ENCODE data around the gene ACTL6B.

The ACTL6B gene

GRCh38 chr7:100689230-100690135 is 33.2 kb upstream of the ACTL6B start:
- Histone ChIP-seq H3K27me3 (ENCODE audit: control insufficient read depth, insufficient read depth, low read length) (no peaks in the 10 kb centered on the region), H3K36me3 (ENCODE audit: control insufficient read depth, insufficient read depth, low read length) (peaks cover 66% of the 10 kb centered on the region), H3K9me3 (ENCODE audit: control insufficient read depth, insufficient read depth, low read length) (no peaks in the 10 kb centered on the region), H3K27ac (ENCODE audit: low read depth, low read length) (no peak overlapping the region), H3K4me3 (ENCODE audit: low read depth, low read length) (no peak overlapping the region), H3K9ac (ENCODE audit: low read depth, low read length) (no peak overlapping the region), H3K4me1 (ENCODE audit: control insufficient read depth, insufficient read depth, low read length) (peaks cover 19% of the 10 kb centered on the region)

GRCh38 chr7:100688326-100688860 is 32.1 kb upstream of the ACTL6B start:
- H3K4me1 ChIP-seq (ENCODE audit: control insufficient read depth, insufficient read depth, low read length), result peaks cover 19% of the 10 kb centered on the region
- H3K9ac ChIP-seq (ENCODE audit: low read depth, low read length), result no peak overlapping the region
- peaks cover 77% of the 10 kb centered on the region for H3K36me3 ChIP-seq (ENCODE audit: control insufficient read depth, insufficient read depth, low read length)
- H3K4me3 ChIP-seq (ENCODE audit: low read depth, low read length), result no peak overlapping the region
- H3K27me3 ChIP-seq (ENCODE audit: control insufficient read depth, insufficient read depth, low read length), result no peaks in the 10 kb centered on the region
- H3K9me3 ChIP-seq (ENCODE audit: control insufficient read depth, insufficient read depth, low read length), result no peaks in the 10 kb centered on the region
- no peak overlapping the region for H3K27ac ChIP-seq (ENCODE audit: low read depth, low read length)

DNA sequence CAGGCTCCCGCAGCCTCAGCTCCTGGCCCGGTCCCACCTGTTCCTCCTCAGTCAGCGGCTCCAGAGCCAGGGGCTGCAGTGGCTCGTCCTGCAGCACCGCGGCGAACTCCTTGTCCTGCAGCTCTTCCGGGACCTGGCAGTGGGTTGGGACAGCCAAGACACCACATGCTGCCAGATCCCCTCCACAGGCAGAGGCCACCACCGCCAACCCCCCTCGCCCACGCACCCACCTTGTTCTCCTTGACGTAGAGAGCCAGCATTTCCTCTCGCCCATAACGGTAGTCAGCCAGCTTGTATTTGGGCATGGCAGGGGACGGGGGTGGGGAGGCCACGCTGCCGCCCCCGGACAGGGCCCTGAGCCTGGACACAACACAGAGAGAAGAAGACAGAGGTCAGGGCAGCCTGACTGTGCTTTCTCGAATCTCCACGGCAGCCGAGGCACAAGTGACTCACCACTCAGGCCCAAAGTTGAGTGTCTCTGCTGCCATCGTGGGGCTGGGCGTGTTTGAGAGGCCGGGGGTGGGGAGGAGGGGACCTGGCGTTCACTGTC is 31.6 kb upstream of the ACTL6B start:
- H3K27ac ChIP-seq (ENCODE audit: low read depth, low read length), result no peak overlapping the region
- peaks cover 18% of the 10 kb centered on the region for H3K4me1 ChIP-seq (ENCODE audit: control insufficient read depth, insufficient read depth, low read length)
- no peak overlapping the region for H3K4me3 ChIP-seq (ENCODE audit: low read depth, low read length)
- no peaks in the 10 kb centered on the region for H3K9me3 ChIP-seq (ENCODE audit: control insufficient read depth, insufficient read depth, low read length)
- H3K36me3 ChIP-seq (ENCODE audit: control insufficient read depth, insufficient read depth, low read length), result peaks cover 83% of the 10 kb centered on the region
- H3K9ac ChIP-seq (ENCODE audit: low read depth, low read length), result no peak overlapping the region
- no peaks in the 10 kb centered on the region for H3K27me3 ChIP-seq (ENCODE audit: control insufficient read depth, insufficient read depth, low read length)

DNA sequence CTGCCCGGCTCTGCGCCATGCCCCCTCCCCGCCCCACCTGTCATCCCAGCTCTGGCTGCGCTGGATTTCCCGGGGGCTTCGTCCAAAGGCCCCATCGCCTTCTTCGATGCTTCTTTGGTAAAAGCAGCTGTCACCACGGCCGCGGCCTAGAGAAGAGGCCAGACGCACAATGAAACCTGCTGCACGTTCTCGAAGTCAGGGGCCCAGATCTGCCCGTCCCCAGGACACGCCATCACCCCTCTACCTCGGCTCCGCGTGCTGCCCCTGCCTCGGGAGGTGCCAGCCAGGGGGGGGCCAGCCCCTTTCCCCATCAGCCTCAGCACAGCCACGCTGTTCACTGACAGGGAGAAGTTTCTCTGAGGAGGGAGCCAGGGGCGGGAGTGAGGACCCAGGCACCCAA is 31.0 kb upstream of the ACTL6B start:
- H3K36me3 ChIP-seq (ENCODE audit: control insufficient read depth, insufficient read depth, low read length), result peaks cover 88% of the 10 kb centered on the region
- no peak overlapping the region for H3K9ac ChIP-seq (ENCODE audit: low read depth, low read length)
- no peak overlapping the region for H3K27ac ChIP-seq (ENCODE audit: low read depth, low read length)
- no peak overlapping the region for H3K4me3 ChIP-seq (ENCODE audit: low read depth, low read length)
- H3K9me3 ChIP-seq (ENCODE audit: control insufficient read depth, insufficient read depth, low read length), result no peaks in the 10 kb centered on the region
- no peaks in the 10 kb centered on the region for H3K27me3 ChIP-seq (ENCODE audit: control insufficient read depth, insufficient read depth, low read length)
- peaks cover 12% of the 10 kb centered on the region for H3K4me1 ChIP-seq (ENCODE audit: control insufficient read depth, insufficient read depth, low read length)

DNA sequence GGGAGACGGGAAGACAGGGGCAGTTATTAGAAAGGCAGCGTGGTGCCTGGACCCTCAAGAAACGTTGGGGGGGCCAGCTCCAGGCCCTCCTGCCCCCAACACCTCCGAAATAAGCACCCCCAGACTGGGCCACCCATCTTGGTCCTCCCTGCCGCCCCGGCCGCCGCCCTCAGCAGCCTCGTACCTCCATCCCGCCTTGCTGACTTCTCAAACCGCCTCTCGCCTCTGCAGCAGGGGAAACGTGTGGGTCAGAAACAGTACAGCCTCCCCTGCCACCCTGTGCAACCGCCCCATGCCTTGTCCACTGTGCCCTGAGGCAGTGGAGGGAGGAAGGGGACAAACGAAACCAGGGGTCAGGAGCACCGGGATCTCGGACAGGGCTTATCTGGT is 30.6 kb upstream of the ACTL6B start:
- Histone ChIP-seq H3K4me3 (ENCODE audit: low read depth, low read length) (no peak overlapping the region), H3K4me1 (ENCODE audit: control insufficient read depth, insufficient read depth, low read length) (peaks cover 9% of the 10 kb centered on the region), H3K9me3 (ENCODE audit: control insufficient read depth, insufficient read depth, low read length) (no peaks in the 10 kb centered on the region), H3K9ac (ENCODE audit: low read depth, low read length) (no peak overlapping the region), H3K27me3 (ENCODE audit: control insufficient read depth, insufficient read depth, low read length) (no peaks in the 10 kb centered on the region), H3K27ac (ENCODE audit: low read depth, low read length) (no peak overlapping the region), H3K36me3 (ENCODE audit: control insufficient read depth, insufficient read depth, low read length) (peaks cover 93% of the 10 kb centered on the region)

- peaks cover 96% of the 10 kb centered on the region for H3K36me3 ChIP-seq (ENCODE audit: control insufficient read depth, insufficient read depth, low read length)
- H3K9ac ChIP-seq (ENCODE audit: low read depth, low read length), result no peak overlapping the region
- H3K9me3 ChIP-seq (ENCODE audit: control insufficient read depth, insufficient read depth, low read length), result no peaks in the 10 kb centered on the region
- no peaks in the 10 kb centered on the region for H3K27me3 ChIP-seq (ENCODE audit: control insufficient read depth, insufficient read depth, low read length)
- peaks cover 6% of the 10 kb centered on the region; the same call in 1 of the 2 replicates for H3K4me1 ChIP-seq (ENCODE audit: control insufficient read depth, insufficient read depth, low read length)
- no peak overlapping the region for H3K4me3 ChIP-seq (ENCODE audit: low read depth, low read length)
- no peak overlapping the region for H3K27ac ChIP-seq (ENCODE audit: low read depth, low read length)
These were observed 30.1 kb upstream of the ACTL6B start for GRCh38 chr7:100686201-100686821.

- H3K9ac ChIP-seq (ENCODE audit: low read depth, low read length), result no peak overlapping the region
- H3K27ac ChIP-seq (ENCODE audit: low read depth, low read length), result no peak overlapping the region
- no peak overlapping the region for H3K4me3 ChIP-seq (ENCODE audit: low read depth, low read length)
- H3K9me3 ChIP-seq (ENCODE audit: control insufficient read depth, insufficient read depth, low read length), result no peaks in the 10 kb centered on the region
- H3K36me3 ChIP-seq (ENCODE audit: control insufficient read depth, insufficient read depth, low read length), result peaks cover 96% of the 10 kb centered on the region
- H3K4me1 ChIP-seq (ENCODE audit: control insufficient read depth, insufficient read depth, low read length), result no peaks in the 10 kb centered on the region
- H3K27me3 ChIP-seq (ENCODE audit: control insufficient read depth, insufficient read depth, low read length), result no peaks in the 10 kb centered on the region
These were observed 29.4 kb upstream of the ACTL6B start for GRCh38 chr7:100685631-100686145.

DNA sequence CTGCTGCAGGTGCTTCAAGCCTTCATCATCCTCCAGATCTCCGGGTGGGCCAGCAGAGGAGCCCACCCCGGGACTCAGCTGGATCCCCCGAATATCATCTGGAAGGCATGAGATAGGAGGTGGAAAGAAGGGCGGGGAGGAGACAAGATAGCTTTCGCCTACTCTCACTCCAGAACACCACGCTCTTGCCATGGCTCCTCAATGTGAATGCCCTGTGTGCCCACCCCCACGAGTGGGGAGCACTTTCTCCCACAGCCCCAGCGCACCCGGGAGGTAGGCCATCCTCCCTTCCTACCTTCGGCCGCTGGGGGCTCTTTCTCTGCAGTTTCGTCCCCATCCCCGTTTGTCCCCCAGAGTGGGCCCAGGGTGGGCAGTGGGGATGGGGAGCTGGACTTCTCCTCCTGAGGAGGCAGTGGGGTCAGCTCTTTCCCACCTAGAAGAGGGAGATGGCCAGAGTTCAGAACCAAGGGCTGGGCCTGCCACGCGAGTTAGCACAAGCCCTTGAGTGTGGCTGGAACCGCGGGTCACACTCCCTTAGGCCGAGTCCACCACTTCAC is 28.9 kb upstream of the ACTL6B start:
- H3K27ac ChIP-seq (ENCODE audit: low read depth, low read length), result no peak overlapping the region
- H3K4me3 ChIP-seq (ENCODE audit: low read depth, low read length), result no peak overlapping the region
- H3K4me1 ChIP-seq (ENCODE audit: control insufficient read depth, insufficient read depth, low read length), result no peaks in the 10 kb centered on the region
- H3K36me3 ChIP-seq (ENCODE audit: control insufficient read depth, insufficient read depth, low read length), result peaks cover 99% of the 10 kb centered on the region
- no peaks in the 10 kb centered on the region for H3K27me3 ChIP-seq (ENCODE audit: control insufficient read depth, insufficient read depth, low read length)
- no peak overlapping the region for H3K9ac ChIP-seq (ENCODE audit: low read depth, low read length)
- H3K9me3 ChIP-seq (ENCODE audit: control insufficient read depth, insufficient read depth, low read length), result no peaks in the 10 kb centered on the region

- H3K36me3 ChIP-seq (ENCODE audit: control insufficient read depth, insufficient read depth, low read length), result peaks cover 99% of the 10 kb centered on the region
- no peak overlapping the region for H3K9ac ChIP-seq (ENCODE audit: low read depth, low read length)
These were observed 28.3 kb upstream of the ACTL6B start for GRCh38 chr7:100684534-100685042.

GRCh38 chr7:100683659-100684533 is 27.6 kb upstream of the ACTL6B start:
- Histone ChIP-seq H3K27me3 (ENCODE audit: control insufficient read depth, insufficient read depth, low read length) (no peaks in the 10 kb centered on the region), H3K27ac (ENCODE audit: low read depth, low read length) (no peak overlapping the region), H3K9ac (ENCODE audit: low read depth, low read length) (no peak overlapping the region), H3K9me3 (ENCODE audit: control insufficient read depth, insufficient read depth, low read length) (no peaks in the 10 kb centered on the region), H3K36me3 (ENCODE audit: control insufficient read depth, insufficient read depth, low read length) (peaks cover 99% of the 10 kb centered on the region), H3K4me1 (ENCODE audit: control insufficient read depth, insufficient read depth, low read length) (no peaks in the 10 kb centered on the region), H3K4me3 (ENCODE audit: low read depth, low read length) (no peak overlapping the region)

More at GRCh38 chr7:100684534-100685042, 28.3 kb upstream of the ACTL6B start:
- no peak overlapping the region for H3K4me3 ChIP-seq (ENCODE audit: low read depth, low read length)
- no peaks in the 10 kb centered on the region for H3K27me3 ChIP-seq (ENCODE audit: control insufficient read depth, insufficient read depth, low read length)
- no peaks in the 10 kb centered on the region for H3K4me1 ChIP-seq (ENCODE audit: control insufficient read depth, insufficient read depth, low read length)
- H3K27ac ChIP-seq (ENCODE audit: low read depth, low read length), result no peak overlapping the region
- no peaks in the 10 kb centered on the region for H3K9me3 ChIP-seq (ENCODE audit: control insufficient read depth, insufficient read depth, low read length)

Data from HUES48 (cell line).